K562 (cell line): ENCODE results near the gene MCAM. TPM values are rescaled to one million over a fixed set of nuclear protein-coding genes. Genes with fewer than 3 reads are reported as not detected.

ENCODE experiments used
- COPS2 ChIP-seq: fragments of 450-650 bp; conservative IDR thresholded peaks from 2 replicates; pipeline ENCODE4 v1.6.1; 2016; ENCODE audit warnings: mild to moderate bottlenecking, moderate library complexity
- DNMT1 ChIP-seq: fragments of 450-650 bp; IDR thresholded peaks from 2 replicates; pipeline ENCODE4 v1.6.1; 2016; ENCODE audit warnings: antibody characterized with exemption, mild to moderate bottlenecking
- MAFG ChIP-seq: fragments of 450-650 bp; conservative IDR thresholded peaks from 2 replicates; pipeline ENCODE4 v1.6.1; 2016; ENCODE audit warnings: missing genetic modification characterization, missing compliant biosample characterization
- NFE2 ChIP-seq: IDR thresholded peaks from 2 replicates; pipeline ENCODE4 v1.6.1; 2014; ENCODE audit warnings: antibody characterized with exemption, low read depth
- NFIC ChIP-seq: fragments of 450-650 bp; IDR thresholded peaks from 2 replicates; pipeline ENCODE4 v1.6.1; 2017; ENCODE audit warnings: mild to moderate bottlenecking, inconsistent platforms
- PHF21A ChIP-seq: fragments of 450-650 bp; IDR thresholded peaks from 2 replicates; pipeline ENCODE4 v1.6.1; 2017; ENCODE audit warnings: low read depth, borderline replicate concordance
- PHF8 ChIP-seq: fragments of 200-600 bp; sonication (generic); IDR thresholded peaks from 2 replicates; pipeline ENCODE4 v1.6.1; 2012; ENCODE audit warnings: mixed run types, mild to moderate bottlenecking, inconsistent platforms, low read length, moderate library complexity, borderline replicate concordance
- RB1 ChIP-seq: fragments of 450-650 bp; IDR thresholded peaks from 2 replicates; pipeline ENCODE4 v1.6.1; 2017; ENCODE audit warnings: low read depth, mild to moderate bottlenecking
- RNF2 ChIP-seq: sonication (generic); IDR thresholded peaks from 2 replicates; pipeline ENCODE4 v1.6.1; 2016
- TAF7 ChIP-seq: fragments of 450-650 bp; IDR thresholded peaks from 2 replicates; pipeline ENCODE4 v1.6.1; 2016; ENCODE audit warnings: missing genetic modification characterization, missing compliant biosample characterization
- ZNF197 ChIP-seq: fragments of 200-800 bp; sonication (Bioruptor generic); IDR thresholded peaks from 2 replicates; pipeline ENCODE4 v1.6.1; 2016; ENCODE audit warnings: low read depth, missing genetic modification characterization, missing compliant biosample characterization
- ZNF232 ChIP-seq: sonication (generic); formaldehyde crosslinking; IDR thresholded peaks from 2 replicates; pipeline ENCODE4 v1.8.0; 2022; ENCODE audit warnings: mild to moderate bottlenecking, missing genetic modification reagents
- polyA plus RNA-seq, 8 experiments: library from polyadenylated mRNA; depleted of rRNA in 4 of 8; stranded (reverse) in 5 of 8; unstranded in 3 of 8; fragments of >200 nt; fragmentation: Nextera tagmentation in 2 of 8; fragmentation: Illumina TruSeq in 1 of 8; extraction: Ambion mirVana in 2 of 8; extraction: Trizol in 1 of 8; gene quantifications; 2 replicates each; pipeline versions ENCODE4 v1.2.1 to v1.2.3, GENCODE V29; 2011 to 2014; ENCODE audit warnings: inconsistent platforms in 1 of 8, missing spikeins in 1 of 8
- total RNA-seq, 7 experiments: library from RNA; depleted of rRNA in 6 of 7; stranded (reverse); fragments of >200 nt in 6 of 7; fragmentation: Illumina TruSeq in 2 of 7; extraction: Trizol in 2 of 7; gene quantifications; 2 replicates each; pipeline versions ENCODE4 v1.2.1 to v1.2.3, GENCODE V29; 2011 to 2021; ENCODE audit warnings: low replicate concordance in 1 of 7
- TF ChIP-seq, protein P1 (sequence below), 3 experiments: IDR thresholded peaks in 2 of 3; conservative IDR thresholded peaks in 1 of 3; 2 replicates each; pipeline ENCODE4 v1.5.1; 2011 to 2012; ENCODE audit warnings: low read length in 3 of 3, mild to moderate bottlenecking in 3 of 3, control low read depth in 2 of 3, improper control_type of control experiment in 1 of 3, inconsistent platforms in 1 of 3, low read depth in 1 of 3, mixed read lengths in 1 of 3, moderate library complexity in 1 of 3; ENCODE audit not compliant: insufficient read depth in 2 of 3
- TF ChIP-seq, protein P2 (sequence below): sonication (generic); formaldehyde crosslinking; IDR thresholded peaks from 2 replicates; pipeline ENCODE4 v1.8.0; 2022; ENCODE audit warnings: missing genetic modification reagents, mild to moderate bottlenecking, moderate library complexity, borderline replicate concordance
- TF ChIP-seq, protein P3 (sequence below): IDR thresholded peaks from 2 replicates; pipeline ENCODE4 v1.6.1; 2014; ENCODE audit warnings: antibody characterized with exemption
- TF ChIP-seq, protein P4 (sequence below): sonication (generic); formaldehyde crosslinking; IDR thresholded peaks from 2 replicates; pipeline ENCODE4 v1.5.0; 2020; ENCODE audit warnings: missing genetic modification reagents
- TF ChIP-seq, protein P5 (sequence below): sonication (generic); formaldehyde crosslinking; IDR thresholded peaks from 2 replicates; pipeline ENCODE4 v1.8.0; 2022; ENCODE audit warnings: missing genetic modification reagents, mild to moderate bottlenecking, borderline replicate concordance
- TF ChIP-seq, protein P6 (sequence below): fragments of 450-650 bp; IDR thresholded peaks from 2 replicates; pipeline ENCODE4 v1.7.1; 2018; ENCODE audit warnings: mild to moderate bottlenecking, low read depth; ENCODE audit not compliant: partially characterized antibody

The MCAM gene
- total and polyA plus RNA-seq, 9 of the 15 experiments (the other 6 are each of a cell fraction or from before 2014, with no cell fraction given), result 14.7 to 118 (median 53.6) TPM

DNA sequence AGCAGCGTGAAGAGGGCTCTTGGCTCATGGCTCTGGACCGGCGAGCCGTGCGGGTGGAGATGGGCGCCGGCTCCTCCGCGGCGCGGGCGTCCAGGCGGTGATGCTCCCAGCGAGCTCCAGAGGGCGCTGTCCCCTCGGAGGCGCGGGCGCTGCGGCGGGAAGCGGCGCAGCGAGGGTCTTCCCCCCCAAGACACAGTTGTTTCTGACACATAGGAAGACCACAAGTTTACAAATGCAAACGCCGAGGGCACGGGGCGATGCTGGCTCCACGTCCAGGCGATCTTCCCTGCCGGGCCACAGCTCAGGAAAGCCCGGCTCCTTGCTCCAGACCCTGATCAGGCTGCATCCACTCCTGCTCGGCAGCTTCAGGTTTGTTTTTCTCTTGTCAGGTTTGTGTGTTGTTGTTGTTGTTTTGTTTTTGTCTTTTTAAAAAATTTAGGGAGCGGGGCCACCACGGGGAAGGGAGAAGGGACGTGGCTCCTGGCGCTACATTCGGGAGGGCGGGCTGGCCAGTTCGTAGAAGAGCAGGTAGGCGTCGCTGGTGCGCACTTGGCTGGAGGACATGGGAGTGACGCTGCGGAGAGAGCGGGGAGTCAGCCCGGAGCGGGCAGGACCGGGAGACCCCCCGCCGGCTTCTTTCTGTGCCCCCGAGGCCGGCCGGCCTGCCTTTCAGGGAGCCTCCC is 39.6 kb upstream of the MCAM start (continued):
- TF ChIP-seq PHF21A (no peak), NFIC (peak; percentile 82), DNMT1 (no peak), RNF2 (no peak), PHF8 (peak; percentile 15; the same call in 1 of the 2 replicates), MAFG (no peak), NFE2 (peak; percentile 18; the same call in 1 of the 2 replicates), COPS2 (no peak), ZNF232 (CRISPR knock-in tag) (no peak), RB1 (peak; percentile 94), ZNF197 (CRISPR knock-in tag) (no peak), TAF7 (tag) (no peak)
- TF ChIP-seq, protein P1, sequence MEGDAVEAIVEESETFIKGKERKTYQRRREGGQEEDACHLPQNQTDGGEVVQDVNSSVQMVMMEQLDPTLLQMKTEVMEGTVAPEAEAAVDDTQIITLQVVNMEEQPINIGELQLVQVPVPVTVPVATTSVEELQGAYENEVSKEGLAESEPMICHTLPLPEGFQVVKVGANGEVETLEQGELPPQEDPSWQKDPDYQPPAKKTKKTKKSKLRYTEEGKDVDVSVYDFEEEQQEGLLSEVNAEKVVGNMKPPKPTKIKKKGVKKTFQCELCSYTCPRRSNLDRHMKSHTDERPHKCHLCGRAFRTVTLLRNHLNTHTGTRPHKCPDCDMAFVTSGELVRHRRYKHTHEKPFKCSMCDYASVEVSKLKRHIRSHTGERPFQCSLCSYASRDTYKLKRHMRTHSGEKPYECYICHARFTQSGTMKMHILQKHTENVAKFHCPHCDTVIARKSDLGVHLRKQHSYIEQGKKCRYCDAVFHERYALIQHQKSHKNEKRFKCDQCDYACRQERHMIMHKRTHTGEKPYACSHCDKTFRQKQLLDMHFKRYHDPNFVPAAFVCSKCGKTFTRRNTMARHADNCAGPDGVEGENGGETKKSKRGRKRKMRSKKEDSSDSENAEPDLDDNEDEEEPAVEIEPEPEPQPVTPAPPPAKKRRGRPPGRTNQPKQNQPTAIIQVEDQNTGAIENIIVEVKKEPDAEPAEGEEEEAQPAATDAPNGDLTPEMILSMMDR (IDR thresholded peaks at IDR 0.05 in 2 of 3, conservative IDR thresholded peaks at IDR 0.05 in 1 of 3; ENCODE audit: insufficient read depth in 2 of 3, low read depth in 1 of 3, low read length in 3 of 3), result peak; percentile 88 to 97 (median 92)
- TF ChIP-seq, protein P2, sequence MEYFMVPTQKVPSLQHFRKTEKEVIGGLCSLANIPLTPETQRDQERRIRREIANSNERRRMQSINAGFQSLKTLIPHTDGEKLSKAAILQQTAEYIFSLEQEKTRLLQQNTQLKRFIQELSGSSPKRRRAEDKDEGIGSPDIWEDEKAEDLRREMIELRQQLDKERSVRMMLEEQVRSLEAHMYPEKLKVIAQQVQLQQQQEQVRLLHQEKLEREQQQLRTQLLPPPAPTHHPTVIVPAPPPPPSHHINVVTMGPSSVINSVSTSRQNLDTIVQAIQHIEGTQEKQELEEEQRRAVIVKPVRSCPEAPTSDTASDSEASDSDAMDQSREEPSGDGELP (CRISPR knock-in tag), result peak; percentile 61
- TF ChIP-seq, protein P3, sequence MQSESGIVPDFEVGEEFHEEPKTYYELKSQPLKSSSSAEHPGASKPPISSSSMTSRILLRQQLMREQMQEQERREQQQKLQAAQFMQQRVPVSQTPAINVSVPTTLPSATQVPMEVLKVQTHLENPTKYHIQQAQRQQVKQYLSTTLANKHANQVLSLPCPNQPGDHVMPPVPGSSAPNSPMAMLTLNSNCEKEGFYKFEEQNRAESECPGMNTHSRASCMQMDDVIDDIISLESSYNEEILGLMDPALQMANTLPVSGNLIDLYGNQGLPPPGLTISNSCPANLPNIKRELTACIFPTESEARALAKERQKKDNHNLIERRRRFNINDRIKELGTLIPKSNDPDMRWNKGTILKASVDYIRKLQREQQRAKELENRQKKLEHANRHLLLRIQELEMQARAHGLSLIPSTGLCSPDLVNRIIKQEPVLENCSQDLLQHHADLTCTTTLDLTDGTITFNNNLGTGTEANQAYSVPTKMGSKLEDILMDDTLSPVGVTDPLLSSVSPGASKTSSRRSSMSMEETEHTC, result no peak
- TF ChIP-seq, protein P4, sequence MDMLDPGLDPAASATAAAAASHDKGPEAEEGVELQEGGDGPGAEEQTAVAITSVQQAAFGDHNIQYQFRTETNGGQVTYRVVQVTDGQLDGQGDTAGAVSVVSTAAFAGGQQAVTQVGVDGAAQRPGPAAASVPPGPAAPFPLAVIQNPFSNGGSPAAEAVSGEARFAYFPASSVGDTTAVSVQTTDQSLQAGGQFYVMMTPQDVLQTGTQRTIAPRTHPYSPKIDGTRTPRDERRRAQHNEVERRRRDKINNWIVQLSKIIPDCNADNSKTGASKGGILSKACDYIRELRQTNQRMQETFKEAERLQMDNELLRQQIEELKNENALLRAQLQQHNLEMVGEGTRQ (CRISPR knock-in tag), result no peak
- TF ChIP-seq, protein P5, sequence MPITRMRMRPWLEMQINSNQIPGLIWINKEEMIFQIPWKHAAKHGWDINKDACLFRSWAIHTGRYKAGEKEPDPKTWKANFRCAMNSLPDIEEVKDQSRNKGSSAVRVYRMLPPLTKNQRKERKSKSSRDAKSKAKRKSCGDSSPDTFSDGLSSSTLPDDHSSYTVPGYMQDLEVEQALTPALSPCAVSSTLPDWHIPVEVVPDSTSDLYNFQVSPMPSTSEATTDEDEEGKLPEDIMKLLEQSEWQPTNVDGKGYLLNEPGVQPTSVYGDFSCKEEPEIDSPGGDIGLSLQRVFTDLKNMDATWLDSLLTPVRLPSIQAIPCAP (CRISPR knock-in tag), result no peak
- TF ChIP-seq, protein P6, sequence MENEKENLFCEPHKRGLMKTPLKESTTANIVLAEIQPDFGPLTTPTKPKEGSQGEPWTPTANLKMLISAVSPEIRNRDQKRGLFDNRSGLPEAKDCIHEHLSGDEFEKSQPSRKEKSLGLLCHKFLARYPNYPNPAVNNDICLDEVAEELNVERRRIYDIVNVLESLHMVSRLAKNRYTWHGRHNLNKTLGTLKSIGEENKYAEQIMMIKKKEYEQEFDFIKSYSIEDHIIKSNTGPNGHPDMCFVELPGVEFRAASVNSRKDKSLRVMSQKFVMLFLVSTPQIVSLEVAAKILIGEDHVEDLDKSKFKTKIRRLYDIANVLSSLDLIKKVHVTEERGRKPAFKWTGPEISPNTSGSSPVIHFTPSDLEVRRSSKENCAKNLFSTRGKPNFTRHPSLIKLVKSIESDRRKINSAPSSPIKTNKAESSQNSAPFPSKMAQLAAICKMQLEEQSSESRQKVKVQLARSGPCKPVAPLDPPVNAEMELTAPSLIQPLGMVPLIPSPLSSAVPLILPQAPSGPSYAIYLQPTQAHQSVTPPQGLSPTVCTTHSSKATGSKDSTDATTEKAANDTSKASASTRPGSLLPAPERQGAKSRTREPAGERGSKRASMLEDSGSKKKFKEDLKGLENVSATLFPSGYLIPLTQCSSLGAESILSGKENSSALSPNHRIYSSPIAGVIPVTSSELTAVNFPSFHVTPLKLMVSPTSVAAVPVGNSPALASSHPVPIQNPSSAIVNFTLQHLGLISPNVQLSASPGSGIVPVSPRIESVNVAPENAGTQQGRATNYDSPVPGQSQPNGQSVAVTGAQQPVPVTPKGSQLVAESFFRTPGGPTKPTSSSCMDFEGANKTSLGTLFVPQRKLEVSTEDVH, result peak; percentile 65
